OCI-LY3 (cell line): ENCODE measurements around the gene TPP1.

Source experiments
- EZH2phosphoT487 ChIP-seq: fragments of 200-600 bp; shearing (Covaris generic); IDR thresholded peaks from 2 replicates; pipeline ENCODE4 v1.6.1; 2018; ENCODE audit warnings: antibody characterized with exemption, mixed run types, low read depth
- TF ChIP-seq, protein P1 (sequence below): fragments of 200-600, 300-600 bp; sonication (generic); IDR thresholded peaks from 2 replicates; pipeline ENCODE4 v1.5.1; 2014; ENCODE audit warnings: antibody characterized with exemption, low read length, low read depth

DNA sequence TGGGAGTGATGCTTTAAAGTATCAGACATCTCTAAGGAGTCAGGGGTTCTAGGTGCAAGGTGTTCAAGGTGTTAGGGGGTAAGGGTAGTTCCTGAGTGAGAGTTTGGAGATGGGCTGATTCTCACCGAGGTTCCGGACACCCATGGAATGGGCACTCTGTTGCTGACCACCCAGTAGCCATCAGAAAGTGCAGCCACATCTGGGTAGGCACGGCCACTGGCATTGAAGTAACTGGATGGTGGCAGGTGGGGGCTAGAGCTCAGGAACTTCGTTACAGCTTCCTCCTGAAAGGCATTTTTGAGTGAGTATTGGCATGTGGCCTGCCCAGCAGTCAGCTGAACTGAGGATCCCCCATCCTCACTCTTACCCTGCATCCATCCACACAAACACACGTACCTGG, 4.2 kb downstream of the TPP1 start:
- TF ChIP-seq, protein P1, sequence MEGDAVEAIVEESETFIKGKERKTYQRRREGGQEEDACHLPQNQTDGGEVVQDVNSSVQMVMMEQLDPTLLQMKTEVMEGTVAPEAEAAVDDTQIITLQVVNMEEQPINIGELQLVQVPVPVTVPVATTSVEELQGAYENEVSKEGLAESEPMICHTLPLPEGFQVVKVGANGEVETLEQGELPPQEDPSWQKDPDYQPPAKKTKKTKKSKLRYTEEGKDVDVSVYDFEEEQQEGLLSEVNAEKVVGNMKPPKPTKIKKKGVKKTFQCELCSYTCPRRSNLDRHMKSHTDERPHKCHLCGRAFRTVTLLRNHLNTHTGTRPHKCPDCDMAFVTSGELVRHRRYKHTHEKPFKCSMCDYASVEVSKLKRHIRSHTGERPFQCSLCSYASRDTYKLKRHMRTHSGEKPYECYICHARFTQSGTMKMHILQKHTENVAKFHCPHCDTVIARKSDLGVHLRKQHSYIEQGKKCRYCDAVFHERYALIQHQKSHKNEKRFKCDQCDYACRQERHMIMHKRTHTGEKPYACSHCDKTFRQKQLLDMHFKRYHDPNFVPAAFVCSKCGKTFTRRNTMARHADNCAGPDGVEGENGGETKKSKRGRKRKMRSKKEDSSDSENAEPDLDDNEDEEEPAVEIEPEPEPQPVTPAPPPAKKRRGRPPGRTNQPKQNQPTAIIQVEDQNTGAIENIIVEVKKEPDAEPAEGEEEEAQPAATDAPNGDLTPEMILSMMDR = no peak
- TF ChIP-seq EZH2phosphoT487 = no peak
